Activated CD8-positive, alpha-beta memory T cell treated with anti-CD3 and anti-CD28 coated beads for 48 hours (primary cell): Measurements from ENCODE around the gene FCAMR.

Experiments used
- DNase-seq, 3 experiments: peaks; one replicate each; pipeline ENCODE4 v3.0.0-alpha.2; 2020; ENCODE audit warnings: low read depth in 2 of 3, low spot score in 2 of 3

The FCAMR gene

DNA sequence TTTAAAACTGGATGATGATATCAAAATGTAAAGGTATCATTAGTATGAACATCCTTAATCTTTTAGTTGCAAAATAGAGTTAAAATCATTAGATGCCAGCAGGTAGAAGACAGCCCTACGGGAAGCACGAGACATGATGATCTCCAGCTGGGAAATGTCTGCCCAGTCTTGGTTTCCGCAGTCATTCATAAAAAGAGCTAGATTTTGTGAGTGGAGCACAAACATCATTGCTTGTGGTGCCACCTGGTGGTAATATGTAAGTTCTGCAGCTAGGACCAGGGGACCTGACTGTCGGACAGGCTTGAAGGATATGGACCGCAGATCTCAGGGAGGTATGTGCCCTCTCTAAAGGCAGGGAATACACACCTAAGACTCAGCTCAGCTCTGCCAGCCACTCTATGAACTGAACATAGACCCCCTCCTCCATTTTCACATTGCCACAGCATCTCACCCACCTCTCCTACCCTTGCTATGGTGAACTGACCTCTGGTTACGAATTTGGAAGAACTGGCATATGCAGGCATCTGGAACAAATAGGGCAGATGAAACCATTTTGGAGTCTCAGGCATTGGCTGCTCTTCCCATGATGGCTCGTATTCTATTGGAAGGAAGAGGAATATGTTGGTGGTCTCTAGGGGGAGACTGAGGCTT lies 57.7 kb downstream of the FCAMR start:
- no peak for DNase-seq

GRCh38 chr1:206911064-206911663 lies 59.1 kb downstream of the FCAMR start:
- DNase-seq = no peak

- no peak for DNase-seq
These were observed 60.4 kb downstream of the FCAMR start for GRCh38 chr1:206909883-206910318.

- DNase-seq = no peak
These were observed 60.9 kb downstream of the FCAMR start for GRCh38 chr1:206909161-206909882.

- DNase-seq = no peak
These were observed 62.2 kb downstream of the FCAMR start for GRCh38 chr1:206908038-206908437.
